Panc1 (cell line): ENCODE results near the gene PLIN4.

Experiments used
- POLR2AphosphoS5 ChIP-seq: IDR thresholded peaks from 2 replicates; pipeline ENCODE4 v1.6.1; 2012; ENCODE audit warnings: mild to moderate bottlenecking, low read depth, low read length, moderate library complexity
- SIN3A ChIP-seq: IDR thresholded peaks from 2 replicates; pipeline ENCODE4 v1.6.1; 2012; ENCODE audit warnings: low read depth, mild to moderate bottlenecking, low read length, moderate library complexity, borderline replicate concordance; ENCODE audit not compliant: insufficient read depth
- TCF7L2 ChIP-seq: IDR thresholded peaks from 2 replicates; pipeline ENCODE4 v1.6.1; 2011; ENCODE audit warnings: mild to moderate bottlenecking, low read depth, low read length, inconsistent platforms
- TF ChIP-seq, protein P1 (sequence below): fragments of 450-650 bp; IDR thresholded peaks from 2 replicates; pipeline ENCODE4 v1.5.1; 2017; ENCODE audit warnings: mild to moderate bottlenecking
- TF ChIP-seq, protein P2 (sequence below), 2 experiments: IDR thresholded peaks; 2 replicates each; pipeline ENCODE4 v1.6.1; 2011 to 2012; ENCODE audit warnings: low read depth in 2 of 2, control low read depth in 1 of 2, low read length in 1 of 2, mild to moderate bottlenecking in 1 of 2, moderate library complexity in 1 of 2; ENCODE audit not compliant: insufficient read depth in 1 of 2

DNA sequence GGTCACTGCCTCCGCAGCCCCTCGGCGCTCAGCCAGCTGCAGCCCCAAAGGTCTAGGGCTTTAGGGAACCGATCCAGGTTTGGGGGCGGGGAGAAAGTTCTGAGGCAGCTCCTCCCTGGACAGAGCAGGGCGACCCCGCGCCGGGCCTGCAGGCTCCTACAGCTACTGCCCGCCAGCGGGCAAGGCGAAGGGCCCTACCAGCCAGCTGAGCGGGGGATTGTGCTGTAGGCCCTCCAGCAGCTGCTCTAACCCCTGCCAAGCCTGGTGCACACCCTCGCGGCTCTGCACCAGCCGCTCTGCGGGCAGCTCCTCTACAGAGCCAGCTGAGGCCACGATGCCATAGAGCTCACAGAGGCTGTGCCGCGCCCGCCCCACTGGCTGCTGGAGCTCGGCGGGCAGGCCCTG lies 14.0 kb downstream of the PLIN4 start:
- TF ChIP-seq, protein P1, sequence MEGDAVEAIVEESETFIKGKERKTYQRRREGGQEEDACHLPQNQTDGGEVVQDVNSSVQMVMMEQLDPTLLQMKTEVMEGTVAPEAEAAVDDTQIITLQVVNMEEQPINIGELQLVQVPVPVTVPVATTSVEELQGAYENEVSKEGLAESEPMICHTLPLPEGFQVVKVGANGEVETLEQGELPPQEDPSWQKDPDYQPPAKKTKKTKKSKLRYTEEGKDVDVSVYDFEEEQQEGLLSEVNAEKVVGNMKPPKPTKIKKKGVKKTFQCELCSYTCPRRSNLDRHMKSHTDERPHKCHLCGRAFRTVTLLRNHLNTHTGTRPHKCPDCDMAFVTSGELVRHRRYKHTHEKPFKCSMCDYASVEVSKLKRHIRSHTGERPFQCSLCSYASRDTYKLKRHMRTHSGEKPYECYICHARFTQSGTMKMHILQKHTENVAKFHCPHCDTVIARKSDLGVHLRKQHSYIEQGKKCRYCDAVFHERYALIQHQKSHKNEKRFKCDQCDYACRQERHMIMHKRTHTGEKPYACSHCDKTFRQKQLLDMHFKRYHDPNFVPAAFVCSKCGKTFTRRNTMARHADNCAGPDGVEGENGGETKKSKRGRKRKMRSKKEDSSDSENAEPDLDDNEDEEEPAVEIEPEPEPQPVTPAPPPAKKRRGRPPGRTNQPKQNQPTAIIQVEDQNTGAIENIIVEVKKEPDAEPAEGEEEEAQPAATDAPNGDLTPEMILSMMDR: no peak
- TF ChIP-seq SIN3A: no peak
- no peak for TF ChIP-seq POLR2AphosphoS5
- no peak for TF ChIP-seq TCF7L2
- TF ChIP-seq, protein P2, sequence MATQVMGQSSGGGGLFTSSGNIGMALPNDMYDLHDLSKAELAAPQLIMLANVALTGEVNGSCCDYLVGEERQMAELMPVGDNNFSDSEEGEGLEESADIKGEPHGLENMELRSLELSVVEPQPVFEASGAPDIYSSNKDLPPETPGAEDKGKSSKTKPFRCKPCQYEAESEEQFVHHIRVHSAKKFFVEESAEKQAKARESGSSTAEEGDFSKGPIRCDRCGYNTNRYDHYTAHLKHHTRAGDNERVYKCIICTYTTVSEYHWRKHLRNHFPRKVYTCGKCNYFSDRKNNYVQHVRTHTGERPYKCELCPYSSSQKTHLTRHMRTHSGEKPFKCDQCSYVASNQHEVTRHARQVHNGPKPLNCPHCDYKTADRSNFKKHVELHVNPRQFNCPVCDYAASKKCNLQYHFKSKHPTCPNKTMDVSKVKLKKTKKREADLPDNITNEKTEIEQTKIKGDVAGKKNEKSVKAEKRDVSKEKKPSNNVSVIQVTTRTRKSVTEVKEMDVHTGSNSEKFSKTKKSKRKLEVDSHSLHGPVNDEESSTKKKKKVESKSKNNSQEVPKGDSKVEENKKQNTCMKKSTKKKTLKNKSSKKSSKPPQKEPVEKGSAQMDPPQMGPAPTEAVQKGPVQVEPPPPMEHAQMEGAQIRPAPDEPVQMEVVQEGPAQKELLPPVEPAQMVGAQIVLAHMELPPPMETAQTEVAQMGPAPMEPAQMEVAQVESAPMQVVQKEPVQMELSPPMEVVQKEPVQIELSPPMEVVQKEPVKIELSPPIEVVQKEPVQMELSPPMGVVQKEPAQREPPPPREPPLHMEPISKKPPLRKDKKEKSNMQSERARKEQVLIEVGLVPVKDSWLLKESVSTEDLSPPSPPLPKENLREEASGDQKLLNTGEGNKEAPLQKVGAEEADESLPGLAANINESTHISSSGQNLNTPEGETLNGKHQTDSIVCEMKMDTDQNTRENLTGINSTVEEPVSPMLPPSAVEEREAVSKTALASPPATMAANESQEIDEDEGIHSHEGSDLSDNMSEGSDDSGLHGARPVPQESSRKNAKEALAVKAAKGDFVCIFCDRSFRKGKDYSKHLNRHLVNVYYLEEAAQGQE (IDR thresholded peaks at IDR 0.05; ENCODE audit: insufficient read depth in 1 of 2, low read depth in 2 of 2, low read length in 1 of 2): no peak
